Mesodermal cell (in vitro differentiated cells): ENCODE data around the gene CDK12.
A peak's percentile ranks its signal among the peaks of the same experiment; 100 is the strongest.

Experiments
- H3K27ac ChIP-seq: 2 replicates; pipeline ENCODE4 v1.7.0; 2013; ENCODE audit warnings: mild to moderate bottlenecking, low read depth, low read length, moderate library complexity; ENCODE audit not compliant: severe bottlenecking
- H3K36me3 ChIP-seq: 2 replicates; pipeline ENCODE4 v1.7.1; 2013; ENCODE audit warnings: mild to moderate bottlenecking, low read length, moderate library complexity; ENCODE audit not compliant: control insufficient read depth, insufficient read depth
- H3K4me1 ChIP-seq: one replicate; pipeline ENCODE4 v1.7.1; 2013; ENCODE audit warnings: mild to moderate bottlenecking, low read length; ENCODE audit not compliant: insufficient read depth, control insufficient read depth, poor library complexity, severe bottlenecking
- H3K4me3 ChIP-seq: 2 replicates; pipeline ENCODE4 v1.7.0; 2013; ENCODE audit warnings: low read length, control low read depth, mild to moderate bottlenecking; ENCODE audit not compliant: insufficient read depth, poor library complexity, severe bottlenecking; ENCODE audit errors: extremely low read depth
- H3K9me3 ChIP-seq: 2 replicates; pipeline ENCODE4 v1.7.1; 2013; ENCODE audit warnings: mild to moderate bottlenecking, low read length, moderate library complexity; ENCODE audit not compliant: control insufficient read depth
- WGBS, 2 experiments: methylation state at CpG; one replicate each; pipeline ENCODE4 v1.1.5; 2013; ENCODE audit warnings: missing lambda C conversion rate in 2 of 2; ENCODE audit not compliant: insufficient coverage in 2 of 2; 5-methylcytosine and 5-hydroxymethylcytosine counted together

Gene CDK12

DNA sequence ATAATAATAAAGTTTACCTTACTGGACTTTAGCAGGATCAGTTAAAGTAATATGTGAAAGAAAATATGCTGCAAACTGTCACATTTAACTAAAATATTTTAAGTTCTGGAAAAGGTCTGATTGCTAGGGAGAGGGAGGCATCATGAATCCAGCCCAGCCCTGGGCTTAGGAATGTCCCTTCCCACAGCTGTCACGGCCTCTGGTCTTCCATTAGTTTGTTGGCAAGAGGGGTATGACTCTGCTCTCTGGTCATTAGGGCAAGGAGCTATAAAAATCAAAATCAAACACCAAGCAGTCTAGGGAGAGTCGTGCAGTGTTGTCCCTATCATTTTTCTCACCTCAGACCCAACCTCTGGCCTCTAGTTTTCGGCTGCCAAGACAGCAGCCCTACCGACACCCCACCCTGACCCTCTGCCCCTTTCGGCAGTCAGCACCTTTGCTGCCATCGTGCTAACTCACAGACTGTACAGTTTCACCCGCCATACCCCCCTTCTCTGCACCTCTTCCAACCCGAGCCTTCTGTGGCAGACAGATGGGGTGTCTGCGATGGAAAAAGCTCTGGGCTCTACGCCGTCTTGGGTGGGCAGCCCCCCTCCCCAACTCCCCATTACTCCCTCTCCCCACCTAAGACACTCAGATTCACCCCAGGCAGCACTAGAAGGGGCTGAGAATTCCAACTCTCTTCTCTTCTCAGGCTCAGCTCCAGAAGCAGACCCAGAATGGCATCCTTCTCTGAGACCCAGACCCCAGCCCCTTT, 105.0 kb downstream of the CDK12 start:
- Histone ChIP-seq H3K9me3 (peaks cover 10% of the 10 kb centered on the region), H3K36me3 (peaks cover 5% of the 10 kb centered on the region), H3K4me1 (no peaks in the 10 kb centered on the region), H3K27ac (no peak overlapping the region), H3K4me3 (no peak overlapping the region)
- WGBS, 2 experiments: 82 to 94% methylated on average over 7 to 9 of the region's 11 CpGs

GRCh38 chr17:39568702-39569101, 107.4 kb downstream of the CDK12 start:
- peaks cover 14% of the 10 kb centered on the region for H3K9me3 ChIP-seq
- H3K27ac ChIP-seq: no peak overlapping the region
- no peaks in the 10 kb centered on the region for H3K4me1 ChIP-seq
- H3K4me3 ChIP-seq: no peak overlapping the region
- WGBS, 2 experiments: 96 to 98% methylated on average over 7 to 8 of the region's 9 CpGs
- peaks cover 5% of the 10 kb centered on the region for H3K36me3 ChIP-seq

DNA sequence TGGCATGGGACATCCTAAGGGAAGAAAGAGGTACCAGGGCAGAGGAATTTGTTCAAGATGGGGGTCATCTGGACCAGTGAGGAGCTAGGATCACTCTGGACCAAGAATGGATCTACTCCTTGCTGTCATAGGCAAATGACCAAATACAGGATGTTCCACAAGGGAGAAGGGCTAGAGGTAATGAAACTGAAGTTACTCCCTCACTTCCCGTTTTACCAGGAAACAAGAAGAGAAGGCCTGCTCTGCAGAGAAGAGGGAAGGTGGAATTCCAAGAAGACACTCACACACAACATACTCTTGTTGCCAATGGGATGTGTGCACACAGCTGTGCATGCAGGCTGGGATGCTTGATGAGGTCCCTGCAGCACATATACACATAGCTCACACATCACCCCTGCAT, 107.8 kb downstream of the CDK12 start:
- peaks cover 14% of the 10 kb centered on the region for H3K9me3 ChIP-seq
- no peak overlapping the region for H3K4me3 ChIP-seq
- WGBS, 2 experiments: 80% methylated on average over 1 of the region's 1 CpG; no CpG with 5 or more reads in 1 of the 2 experiments
- H3K4me1 ChIP-seq: no peaks in the 10 kb centered on the region
- H3K27ac ChIP-seq: no peak overlapping the region
- peaks cover 5% of the 10 kb centered on the region for H3K36me3 ChIP-seq

GRCh38 chr17:39572121-39572520, 110.8 kb downstream of the CDK12 start:
- no peak overlapping the region for H3K27ac ChIP-seq
- WGBS, 2 experiments: no CpG with 5 or more reads among the region's 2 CpGs

DNA sequence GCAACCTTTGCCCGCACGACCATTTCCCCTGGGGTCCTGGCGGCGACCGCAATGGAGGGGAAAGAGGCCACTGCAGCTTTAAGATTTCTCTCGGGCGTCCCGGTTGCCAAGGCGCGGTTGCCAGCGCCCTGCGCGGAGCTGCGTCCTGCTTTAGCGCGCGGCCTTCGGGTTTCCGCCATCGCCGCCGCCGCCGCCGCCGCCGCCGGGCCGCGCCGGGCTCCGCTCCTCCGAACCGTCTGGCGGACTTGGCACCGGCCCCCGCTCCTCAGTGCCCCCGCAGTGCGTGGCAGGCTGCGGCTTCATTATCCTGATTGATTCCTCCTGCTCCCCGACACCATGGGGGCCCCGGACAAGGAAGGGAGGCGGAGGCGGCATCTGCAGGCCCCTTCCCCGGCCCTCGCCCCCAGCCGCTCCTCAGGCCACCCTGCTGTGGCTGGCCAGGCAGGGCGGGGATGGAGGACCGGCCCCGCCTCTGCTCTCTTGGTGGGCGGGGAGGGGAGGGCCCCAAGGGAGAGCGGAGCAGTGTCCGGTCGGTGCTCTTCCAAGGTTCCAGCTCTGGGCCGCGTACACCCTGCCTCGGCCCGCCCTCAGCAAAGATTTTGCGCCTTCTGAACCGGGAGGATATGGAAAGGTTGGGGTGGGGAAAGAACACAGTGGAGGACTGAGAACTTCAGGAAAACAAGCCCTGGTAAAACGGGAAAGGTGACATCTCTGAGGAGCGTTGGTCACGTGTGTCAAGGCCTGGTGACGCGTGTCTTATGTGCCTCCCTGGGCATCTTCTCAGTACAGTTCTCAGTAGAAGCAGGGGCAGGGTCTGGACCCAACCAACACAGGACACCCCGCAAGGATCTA, 112.4 kb downstream of the CDK12 start:
- Histone ChIP-seq H3K4me3 (peak overlapping the region; percentile 50), H3K4me1 (no peaks in the 10 kb centered on the region), H3K36me3 (no peaks in the 10 kb centered on the region), H3K9me3 (peaks cover 14% of the 10 kb centered on the region), H3K27ac (peak overlapping the region; percentile 50)
- WGBS, 2 experiments: 3 to 6% methylated on average over 36 to 51 of the region's 66 CpGs

More at GRCh38 chr17:39572121-39572520, 110.8 kb downstream of the CDK12 start:
- Histone ChIP-seq H3K9me3 (peaks cover 14% of the 10 kb centered on the region), H3K4me1 (no peaks in the 10 kb centered on the region), H3K36me3 (no peaks in the 10 kb centered on the region), H3K4me3 (no peak overlapping the region)

DNA sequence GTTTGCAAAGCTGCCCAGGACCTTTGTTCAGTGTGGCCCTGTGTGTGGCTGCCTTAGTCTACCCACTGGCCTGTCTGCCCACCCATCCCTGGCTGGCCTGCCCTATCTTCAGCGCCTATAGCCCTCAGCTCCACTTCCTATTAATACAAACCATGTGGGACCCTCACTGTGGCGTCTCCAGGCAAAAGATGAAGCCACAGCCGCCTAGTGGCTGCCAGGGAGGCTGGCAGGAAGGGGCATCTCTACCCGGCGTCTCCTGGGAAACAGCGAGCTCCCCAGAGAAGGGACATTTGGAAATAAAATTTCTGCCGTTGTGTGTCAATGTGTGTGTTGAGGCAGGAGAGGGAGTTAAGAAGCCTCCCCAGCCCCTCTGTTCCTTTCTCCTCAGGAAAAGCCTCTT, 114.9 kb downstream of the CDK12 start:
- Histone ChIP-seq H3K9me3 (peaks cover 5% of the 10 kb centered on the region), H3K4me3 (no peak overlapping the region), H3K27ac (no peak overlapping the region), H3K4me1 (no peaks in the 10 kb centered on the region), H3K36me3 (no peaks in the 10 kb centered on the region)
- 10 to 26% methylated on average over 3 to 6 of the region's 7 CpGs for WGBS, 2 experiments

DNA sequence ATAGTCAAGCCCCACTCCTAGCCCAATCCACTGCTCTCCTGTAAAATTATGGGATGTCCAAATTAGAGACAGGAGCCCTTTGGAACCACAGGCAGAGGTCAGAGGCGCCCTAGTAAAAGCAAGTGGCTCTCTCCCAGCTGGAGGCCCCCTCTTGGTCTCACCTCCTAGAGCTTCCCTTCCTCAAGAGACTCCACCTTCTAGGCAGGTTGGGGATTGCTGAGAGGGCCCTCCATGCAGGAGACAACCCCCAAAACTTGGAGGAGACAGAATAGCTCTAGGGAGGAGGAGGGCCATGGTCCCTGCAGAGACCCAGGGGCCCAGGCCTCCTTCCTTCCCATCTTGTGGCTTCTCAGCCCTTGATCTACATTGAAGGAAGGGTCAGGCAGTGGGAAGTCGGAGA, 117.0 kb downstream of the CDK12 start:
- H3K9me3 ChIP-seq: no peaks in the 10 kb centered on the region
- no peaks in the 10 kb centered on the region for H3K4me1 ChIP-seq
- H3K27ac ChIP-seq: no peak overlapping the region
- H3K36me3 ChIP-seq: no peaks in the 10 kb centered on the region
- no peak overlapping the region for H3K4me3 ChIP-seq
- 90% methylated on average over 2 of the region's 2 CpGs; no CpG with 5 or more reads in 1 of the 2 experiments for WGBS, 2 experiments

DNA sequence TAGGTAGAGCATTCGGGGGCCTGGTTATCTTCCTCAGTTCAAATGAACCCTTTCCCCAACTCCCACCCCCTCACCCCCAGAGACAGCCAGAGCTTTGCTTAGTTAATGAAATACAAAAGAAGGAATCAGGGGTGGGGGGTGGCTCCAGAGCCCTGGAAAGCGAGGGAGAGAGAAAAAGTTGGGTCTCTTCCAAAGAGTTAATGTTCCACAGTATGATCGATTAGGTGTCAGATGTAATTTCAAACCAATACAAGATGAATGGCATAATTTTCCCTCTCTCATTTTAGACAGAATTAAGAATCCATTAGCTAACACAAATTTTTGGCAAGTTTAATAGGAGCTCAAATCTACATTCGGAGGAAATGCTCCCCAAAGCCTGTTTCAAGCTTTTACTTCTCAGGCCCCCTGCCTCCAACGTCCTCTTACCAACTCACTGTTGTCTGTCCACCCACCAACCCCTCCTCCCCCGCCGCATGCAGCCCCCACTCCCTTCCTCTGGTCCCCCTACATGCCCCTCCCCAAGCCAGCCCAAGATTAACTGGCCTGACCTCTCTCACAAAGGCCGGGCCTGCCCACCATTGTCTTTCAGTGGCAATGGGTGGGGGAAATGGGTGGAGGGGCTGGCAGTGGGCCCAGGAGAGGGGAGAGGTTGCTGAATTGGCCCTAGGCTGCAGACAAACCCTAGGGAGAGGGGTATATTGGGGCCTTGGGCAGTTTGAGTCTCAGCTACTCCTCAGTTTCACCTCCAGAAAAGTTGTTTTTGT, 118.2 kb downstream of the CDK12 start:
- 25 to 26% methylated on average over 4 to 5 of the region's 8 CpGs for WGBS, 2 experiments
- Histone ChIP-seq H3K4me3 (no peak overlapping the region), H3K4me1 (no peaks in the 10 kb centered on the region), H3K36me3 (no peaks in the 10 kb centered on the region), H3K27ac (no peak overlapping the region), H3K9me3 (no peaks in the 10 kb centered on the region)

GRCh38 chr17:39580082-39580468, 118.8 kb downstream of the CDK12 start:
- Histone ChIP-seq H3K4me1 (no peaks in the 10 kb centered on the region), H3K27ac (no peak overlapping the region), H3K9me3 (no peaks in the 10 kb centered on the region), H3K4me3 (no peak overlapping the region), H3K36me3 (no peaks in the 10 kb centered on the region)
- WGBS, 2 experiments: 77 to 87% methylated on average over 5 to 6 of the region's 7 CpGs

- Histone ChIP-seq H3K9me3 (no peaks in the 10 kb centered on the region), H3K4me3 (no peak overlapping the region), H3K27ac (no peak overlapping the region), H3K4me1 (no peaks in the 10 kb centered on the region), H3K36me3 (no peaks in the 10 kb centered on the region)
- WGBS, 2 experiments: 90 to 92% methylated on average over 19 to 20 of the region's 20 CpGs
Observed at GRCh38 chr17:39581071-39581758, 119.9 kb downstream of the CDK12 start.
